PFSK-1 (cell line): ENCODE measurements around the gene FIBCD1.

Source experiments
- POLR2AphosphoS5 ChIP-seq: IDR thresholded peaks from 2 replicates; pipeline ENCODE4 v1.6.1; 2012; ENCODE audit warnings: low read depth, mild to moderate bottlenecking, control low read depth, low read length, moderate library complexity
- SIN3A ChIP-seq: IDR thresholded peaks from 2 replicates; pipeline ENCODE4 v1.6.1; 2012; ENCODE audit warnings: mild to moderate bottlenecking, low read length, moderate library complexity, borderline replicate concordance; ENCODE audit not compliant: insufficient read depth

- TF ChIP-seq SIN3A (no peak), POLR2AphosphoS5 (no peak)
These were observed 18.2 kb downstream of the FIBCD1 start for GRCh38 chr9:130920762-130921299.
